HCT116 (cell line): Measurements from ENCODE around the gene OR5H14. TPM values are rescaled to one million over a fixed set of nuclear protein-coding genes. Genes with fewer than 3 reads are reported as not detected.
A peak's percentile ranks its signal among the peaks of the same experiment; 100 is the strongest.

ENCODE experiments used
- ATAC-seq: fragments of 200-7000 bp; cut with Tn5 transposase; 2 replicates; pipeline ENCODE4 v1.9.1; 2020; ENCODE audit warnings: mild to moderate bottlenecking, moderate library complexity
- Bru-seq: library from RNA; stranded (reverse); fragments of 400-500 nt; gene quantifications from one replicate; lab custom pipeline; 2021; lab: Mats Ljungman, UMichigan
- BruChase-seq, 2 experiments: library from RNA; stranded (reverse); fragments of 400-500 nt; gene quantifications; one replicate each; lab custom pipeline; 2021; lab: Mats Ljungman, UMichigan
- BruUV-seq: library from RNA; stranded (reverse); fragments of 400-500 nt; replicated peaks from 2 replicates; lab custom pipeline; 2021; lab: Mats Ljungman, UMichigan
- CTCF ChIA-PET: fragments of 300-600 bp; sonication (Branson Sonifier 250); formaldehyde crosslinking; loops from one replicate; lab custom pipeline; 2021; ENCODE audit warnings: antibody characterized with exemption; lab: Charles Lee
- POLR2A ChIA-PET: fragments of 300-600, 350-600 bp; sonication (Branson Sonifier 250); formaldehyde crosslinking; loops from one replicate; lab custom pipeline; 2021; ENCODE audit warnings: antibody characterized with exemption; lab: Charles Lee
- RAD21 ChIA-PET, 2 experiments: fragments of 300-600 bp; sonication (Branson Sonifier 250); formaldehyde crosslinking; loops; one replicate each; lab custom pipeline; 2023; ENCODE audit warnings: low total read pairs in 2 of 2; ENCODE audit not compliant: uncharacterized antibody in 2 of 2, unreplicated experiment in 2 of 2, low non-redundant PET in 1 of 2; lab: Charles Lee
- DNase-seq: peaks from one replicate; pipeline ENCODE4 v3.0.0-alpha.2; 2010; ENCODE audit warnings: low read depth, low spot score
- H2AFZ ChIP-seq: fragments of 200-600 bp; shearing (Covaris generic), sonication (generic); 2 replicates; pipeline ENCODE4 v1.6.1; 2017; ENCODE audit warnings: low read depth, mixed run types, mixed read lengths, antibody characterized with exemption, low read length; ENCODE audit not compliant: poor library complexity, severe bottlenecking
- H3K27ac ChIP-seq: 2 replicates; pipeline ENCODE4 v1.5.1; 2012; ENCODE audit warnings: low read depth, low read length
- H3K27me3 ChIP-seq: fragments of 200-600 bp; sonication (generic); 2 replicates; pipeline ENCODE4 v1.6.1; 2016; ENCODE audit warnings: mixed run types, low read length, mixed read lengths; ENCODE audit not compliant: insufficient read depth
- H3K36me3 ChIP-seq, 2 experiments: fragments of 200-500 bp in 1 of 2; fragments of 200-600 bp in 1 of 2; sonication (Bioruptor generic) in 1 of 2; sonication (generic) in 1 of 2; 2 replicates each; pipeline versions ENCODE4 v1.5.1 to v1.6.1; 2014 to 2016; ENCODE audit warnings: low read length in 2 of 2, inconsistent platforms in 1 of 2, mixed read lengths in 1 of 2, mixed run types in 1 of 2; ENCODE audit not compliant: insufficient read depth in 2 of 2, control insufficient read depth in 1 of 2
- H3K4me1 ChIP-seq, 2 experiments: fragments of 200-600 bp in 1 of 2; sonication (generic) in 1 of 2; 2 replicates each; pipeline versions ENCODE4 v1.5.1 to v1.6.1; 2012 to 2017; ENCODE audit warnings: low read length in 2 of 2, inconsistent platforms in 1 of 2, mild to moderate bottlenecking in 1 of 2, mixed read lengths in 1 of 2, mixed run types in 1 of 2, moderate library complexity in 1 of 2; ENCODE audit not compliant: insufficient read depth in 2 of 2, control insufficient read depth in 1 of 2
- H3K4me2 ChIP-seq: fragments of 200-600 bp; sonication (generic); 2 replicates; pipeline ENCODE4 v1.6.1; 2017; ENCODE audit warnings: mixed run types, low read length, mixed read lengths
- H3K4me3 ChIP-seq, 2 experiments: fragments of 200-600 bp in 1 of 2; sonication (generic) in 1 of 2; replicated peaks in 1 of 2; 2 replicates each; pipeline ENCODE4 v1.5.1; 2011 to 2016; ENCODE audit warnings: low read length in 2 of 2, control low read depth in 1 of 2, low read depth in 1 of 2, mild to moderate bottlenecking in 1 of 2, mixed read lengths in 1 of 2, mixed run types in 1 of 2
- H3K79me2 ChIP-seq: fragments of 200-600 bp; sonication (generic); 2 replicates; pipeline ENCODE4 v1.6.1; 2017; ENCODE audit warnings: mild to moderate bottlenecking, mixed run types, low read length, moderate library complexity, mixed read lengths; ENCODE audit not compliant: insufficient read depth
- H3K9ac ChIP-seq: fragments of 200-600 bp; sonication (generic); 2 replicates; pipeline ENCODE4 v1.6.1; 2016; ENCODE audit warnings: low read length, mixed read lengths
- H3K9me2 ChIP-seq: fragments of 200-600 bp; sonication (generic), shearing (Covaris generic); 2 replicates; pipeline ENCODE4 v1.6.1; 2017; ENCODE audit warnings: mixed run types, mild to moderate bottlenecking, moderate library complexity; ENCODE audit not compliant: insufficient read depth
- H3K9me3 ChIP-seq, 2 experiments: fragments of 200-500 bp in 1 of 2; fragments of 200-600 bp in 1 of 2; sonication (Bioruptor generic) in 1 of 2; sonication (generic) in 1 of 2; 2 replicates each; pipeline ENCODE4 v1.6.1; 2014 to 2017; ENCODE audit warnings: low read length in 2 of 2, mixed read lengths in 2 of 2, inconsistent platforms in 1 of 2, low read depth in 1 of 2, mild to moderate bottlenecking in 1 of 2, mixed run types in 1 of 2, moderate library complexity in 1 of 2; ENCODE audit not compliant: control insufficient read depth in 1 of 2, insufficient read depth in 1 of 2
- H4K20me1 ChIP-seq: fragments of 200-600 bp; sonication (generic), shearing (Covaris generic); 2 replicates; pipeline ENCODE4 v1.6.1; 2017; ENCODE audit warnings: mixed run types, mild to moderate bottlenecking, moderate library complexity; ENCODE audit not compliant: insufficient read depth
- CBX3 ChIP-seq: IDR thresholded peaks from 2 replicates; pipeline ENCODE4 v1.6.1; 2012; ENCODE audit warnings: low read depth
- CEBPB ChIP-seq: IDR thresholded peaks from 2 replicates; pipeline ENCODE4 v1.6.1; 2012; ENCODE audit warnings: low read depth
- EGR1 ChIP-seq: IDR thresholded peaks from 2 replicates; pipeline ENCODE4 v1.6.1; 2012; ENCODE audit warnings: low read depth
- ELF1 ChIP-seq: IDR thresholded peaks from 2 replicates; pipeline ENCODE4 v1.6.1; 2012; ENCODE audit warnings: low read depth, borderline replicate concordance
- EZH2 ChIP-seq: fragments of 200-600 bp; sonication (generic); IDR thresholded peaks from 2 replicates; pipeline ENCODE4 v1.6.1; 2017; ENCODE audit warnings: antibody characterized with exemption, mixed run types
- EZH2phosphoT487 ChIP-seq: fragments of 200-600 bp; IDR thresholded peaks from 2 replicates; pipeline ENCODE4 v1.6.1; 2018; ENCODE audit warnings: antibody characterized with exemption, borderline replicate concordance
- FOSL1 ChIP-seq: IDR thresholded peaks from 2 replicates; pipeline ENCODE4 v1.6.1; 2012; ENCODE audit warnings: low read depth
- JUND ChIP-seq: IDR thresholded peaks from 2 replicates; pipeline ENCODE4 v1.6.1; 2012
- POLR2A ChIP-seq: IDR thresholded peaks from 2 replicates; pipeline ENCODE4 v1.7.0; 2011; ENCODE audit warnings: borderline replicate concordance; ENCODE audit not compliant: insufficient read depth, insufficient read length; ENCODE audit errors: extremely low read depth
- POLR2AphosphoS5 ChIP-seq: IDR thresholded peaks from 2 replicates; pipeline ENCODE4 v1.6.1; 2011; ENCODE audit warnings: mild to moderate bottlenecking, low read depth, low read length, moderate library complexity
- RAD21 ChIP-seq: IDR thresholded peaks from 2 replicates; pipeline ENCODE4 v1.6.1; 2012; ENCODE audit warnings: low read depth, mild to moderate bottlenecking
- SIN3A ChIP-seq: IDR thresholded peaks from 2 replicates; pipeline ENCODE4 v1.6.1; 2012; ENCODE audit warnings: low read depth
- SP1 ChIP-seq: IDR thresholded peaks from 2 replicates; pipeline ENCODE4 v1.6.1; 2012; ENCODE audit warnings: low read depth
- SRF ChIP-seq: IDR thresholded peaks from 2 replicates; pipeline ENCODE4 v1.6.1; 2012; ENCODE audit warnings: low read depth
- TCF7L2 ChIP-seq: IDR thresholded peaks from 2 replicates; pipeline ENCODE4 v1.7.0; 2011; ENCODE audit warnings: borderline replicate concordance, inconsistent platforms; ENCODE audit not compliant: insufficient read depth, insufficient read length; ENCODE audit errors: extremely low read depth
- YY1 ChIP-seq: IDR thresholded peaks from 2 replicates; pipeline ENCODE4 v1.6.1; 2011; ENCODE audit warnings: low read length, low read depth, moderate library complexity, mild to moderate bottlenecking; ENCODE audit not compliant: insufficient replicate concordance; ENCODE audit errors: extremely low read depth
- intact Hi-C: fragments of 100-400 bp; cut with micrococcal nuclease; formaldehyde crosslinking; loops from 2 replicates; pipeline ENCODE4 v1.10.0; 2022
- long read RNA-seq: library from polyadenylated mRNA; unstranded; transcript quantifications from one replicate; pipeline ENCODE4 v2.0.0, GENCODE V29; 2021; ENCODE audit not compliant: unreplicated experiment
- polyA plus RNA-seq: library from polyadenylated mRNA; unstranded; fragments of >200 nt; gene quantifications from 2 replicates; pipeline ENCODE4 v1.2.1, GENCODE V29; 2012; ENCODE audit warnings: missing spikeins
- total RNA-seq: library from RNA; stranded (reverse); gene quantifications from one replicate; pipeline ENCODE4 v1.2.1, GENCODE V29; 2021; ENCODE audit not compliant: unreplicated experiment
- TF ChIP-seq, protein P1 (sequence below): IDR thresholded peaks from 2 replicates; pipeline ENCODE4 v1.6.1; 2011; ENCODE audit warnings: mild to moderate bottlenecking, low read length, moderate library complexity; ENCODE audit not compliant: insufficient replicate concordance; ENCODE audit errors: extremely low read depth
- TF ChIP-seq, protein P2 (sequence below), 3 experiments: fragments of 200-600 bp in 1 of 3; sonication (generic) in 1 of 3; IDR thresholded peaks in 2 of 3; conservative IDR thresholded peaks in 1 of 3; 2 replicates each; pipeline ENCODE4 v1.5.1; 2012 to 2017; ENCODE audit warnings: low read depth in 2 of 3, low read length in 2 of 3, antibody characterized with exemption in 1 of 3, borderline replicate concordance in 1 of 3, control low read depth in 1 of 3, mild to moderate bottlenecking in 1 of 3, mixed read lengths in 1 of 3, mixed run types in 1 of 3, moderate library complexity in 1 of 3; ENCODE audit not compliant: insufficient read depth in 1 of 3
- TF ChIP-seq, protein P3 (sequence below): IDR thresholded peaks from 2 replicates; pipeline ENCODE4 v1.6.1; 2012; ENCODE audit warnings: low read depth

The OR5H14 gene
- total RNA-seq (not detected), Bru-seq, nascent RNA (percentile 8 among the genes with signal in this experiment), BruChase-seq, experiment 1, labeled RNA remaining after a 6-hour chase (not detected), BruChase-seq, experiment 2, labeled RNA remaining after a 2-hour chase (not detected)
- not detected in 2 replicates for polyA plus RNA-seq
- long read RNA-seq = 0 reads

DNA sequence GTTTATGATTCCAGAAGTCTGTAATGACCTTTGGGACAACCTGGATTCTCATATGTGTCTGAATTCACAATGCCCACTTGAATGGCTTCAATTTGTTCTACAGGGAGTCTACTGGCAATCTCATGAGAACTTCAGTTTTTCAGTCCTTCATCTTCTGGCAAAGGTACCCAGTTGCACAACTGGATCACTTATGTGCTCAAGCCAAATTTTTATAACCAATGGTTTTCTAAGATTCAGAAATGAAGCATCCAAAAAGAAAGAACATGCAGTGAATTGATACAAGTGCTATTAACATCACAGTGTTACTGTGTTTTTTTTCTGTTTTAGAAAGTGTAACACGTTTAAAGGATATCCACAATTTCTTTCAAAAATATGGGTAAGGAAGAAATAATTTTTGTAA, at the start of gene OR5H14:
OR5H14 (plus strand) TSS at position 301 of the 400 bp plus-strand sequence. CDS start 1,907 bp downstream, outside the sequence.
- ATAC-seq (no peak), DNase-seq (no peak)
- RAD21 ChIA-PET = no interaction called here
- H3K4me1 ChIP-seq = peaks cover 0 to 12% of the 10 kb centered on the region in 2 experiments; a peak in 2 of 4 replicates
- CTCF ChIA-PET = no interaction called here
- H3K27ac ChIP-seq = no peak within 1 kb of the TSS
- no peaks in the 10 kb centered on the region for H4K20me1 ChIP-seq
- no peaks in the 10 kb centered on the region for H3K9me3 ChIP-seq
- POLR2A ChIA-PET = no interaction called here
- no peak within 1 kb of the TSS for H3K4me2 ChIP-seq
- H3K9me2 ChIP-seq = no peaks in the 10 kb centered on the region
- H3K27me3 ChIP-seq = no peaks in the 10 kb centered on the region
- no peaks in the 10 kb centered on the region for H3K36me3 ChIP-seq
- no peak within 1 kb of the TSS for H3K4me3 ChIP-seq
- no peak within 1 kb of the TSS for H2AFZ ChIP-seq
- H3K9ac ChIP-seq = no peak within 1 kb of the TSS
- H3K79me2 ChIP-seq = no peaks in the 10 kb centered on the region
- no TSS peak for BruUV-seq
- intact Hi-C loops = no loop called here
- TF ChIP-seq YY1 = no peak
- TF ChIP-seq FOSL1 = no peak
- TF ChIP-seq SRF = no peak
- no peak for TF ChIP-seq SP1
- TF ChIP-seq, protein P1, sequence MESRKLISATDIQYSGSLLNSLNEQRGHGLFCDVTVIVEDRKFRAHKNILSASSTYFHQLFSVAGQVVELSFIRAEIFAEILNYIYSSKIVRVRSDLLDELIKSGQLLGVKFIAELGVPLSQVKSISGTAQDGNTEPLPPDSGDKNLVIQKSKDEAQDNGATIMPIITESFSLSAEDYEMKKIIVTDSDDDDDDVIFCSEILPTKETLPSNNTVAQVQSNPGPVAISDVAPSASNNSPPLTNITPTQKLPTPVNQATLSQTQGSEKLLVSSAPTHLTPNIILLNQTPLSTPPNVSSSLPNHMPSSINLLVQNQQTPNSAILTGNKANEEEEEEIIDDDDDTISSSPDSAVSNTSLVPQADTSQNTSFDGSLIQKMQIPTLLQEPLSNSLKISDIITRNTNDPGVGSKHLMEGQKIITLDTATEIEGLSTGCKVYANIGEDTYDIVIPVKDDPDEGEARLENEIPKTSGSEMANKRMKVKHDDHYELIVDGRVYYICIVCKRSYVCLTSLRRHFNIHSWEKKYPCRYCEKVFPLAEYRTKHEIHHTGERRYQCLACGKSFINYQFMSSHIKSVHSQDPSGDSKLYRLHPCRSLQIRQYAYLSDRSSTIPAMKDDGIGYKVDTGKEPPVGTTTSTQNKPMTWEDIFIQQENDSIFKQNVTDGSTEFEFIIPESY = no peak
- no peak for TF ChIP-seq RAD21
- no peak for TF ChIP-seq JUND
- TF ChIP-seq EZH2phosphoT487 = no peak
- TF ChIP-seq, protein P2, sequence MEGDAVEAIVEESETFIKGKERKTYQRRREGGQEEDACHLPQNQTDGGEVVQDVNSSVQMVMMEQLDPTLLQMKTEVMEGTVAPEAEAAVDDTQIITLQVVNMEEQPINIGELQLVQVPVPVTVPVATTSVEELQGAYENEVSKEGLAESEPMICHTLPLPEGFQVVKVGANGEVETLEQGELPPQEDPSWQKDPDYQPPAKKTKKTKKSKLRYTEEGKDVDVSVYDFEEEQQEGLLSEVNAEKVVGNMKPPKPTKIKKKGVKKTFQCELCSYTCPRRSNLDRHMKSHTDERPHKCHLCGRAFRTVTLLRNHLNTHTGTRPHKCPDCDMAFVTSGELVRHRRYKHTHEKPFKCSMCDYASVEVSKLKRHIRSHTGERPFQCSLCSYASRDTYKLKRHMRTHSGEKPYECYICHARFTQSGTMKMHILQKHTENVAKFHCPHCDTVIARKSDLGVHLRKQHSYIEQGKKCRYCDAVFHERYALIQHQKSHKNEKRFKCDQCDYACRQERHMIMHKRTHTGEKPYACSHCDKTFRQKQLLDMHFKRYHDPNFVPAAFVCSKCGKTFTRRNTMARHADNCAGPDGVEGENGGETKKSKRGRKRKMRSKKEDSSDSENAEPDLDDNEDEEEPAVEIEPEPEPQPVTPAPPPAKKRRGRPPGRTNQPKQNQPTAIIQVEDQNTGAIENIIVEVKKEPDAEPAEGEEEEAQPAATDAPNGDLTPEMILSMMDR (IDR thresholded peaks at IDR 0.05 in 2 of 3, conservative IDR thresholded peaks at IDR 0.05 in 1 of 3; ENCODE audit: borderline replicate concordance in 1 of 3, insufficient read depth in 1 of 3, low read depth in 2 of 3, low read length in 2 of 3) = no peak
- TF ChIP-seq POLR2A = no peak
- TF ChIP-seq CBX3 = no peak
- no peak for TF ChIP-seq EZH2
- TF ChIP-seq CEBPB = no peak
- TF ChIP-seq TCF7L2 = no peak
- TF ChIP-seq SIN3A = no peak
- TF ChIP-seq ELF1 = no peak
- no peak for TF ChIP-seq EGR1
- TF ChIP-seq POLR2AphosphoS5 = no peak
- TF ChIP-seq, protein P3, sequence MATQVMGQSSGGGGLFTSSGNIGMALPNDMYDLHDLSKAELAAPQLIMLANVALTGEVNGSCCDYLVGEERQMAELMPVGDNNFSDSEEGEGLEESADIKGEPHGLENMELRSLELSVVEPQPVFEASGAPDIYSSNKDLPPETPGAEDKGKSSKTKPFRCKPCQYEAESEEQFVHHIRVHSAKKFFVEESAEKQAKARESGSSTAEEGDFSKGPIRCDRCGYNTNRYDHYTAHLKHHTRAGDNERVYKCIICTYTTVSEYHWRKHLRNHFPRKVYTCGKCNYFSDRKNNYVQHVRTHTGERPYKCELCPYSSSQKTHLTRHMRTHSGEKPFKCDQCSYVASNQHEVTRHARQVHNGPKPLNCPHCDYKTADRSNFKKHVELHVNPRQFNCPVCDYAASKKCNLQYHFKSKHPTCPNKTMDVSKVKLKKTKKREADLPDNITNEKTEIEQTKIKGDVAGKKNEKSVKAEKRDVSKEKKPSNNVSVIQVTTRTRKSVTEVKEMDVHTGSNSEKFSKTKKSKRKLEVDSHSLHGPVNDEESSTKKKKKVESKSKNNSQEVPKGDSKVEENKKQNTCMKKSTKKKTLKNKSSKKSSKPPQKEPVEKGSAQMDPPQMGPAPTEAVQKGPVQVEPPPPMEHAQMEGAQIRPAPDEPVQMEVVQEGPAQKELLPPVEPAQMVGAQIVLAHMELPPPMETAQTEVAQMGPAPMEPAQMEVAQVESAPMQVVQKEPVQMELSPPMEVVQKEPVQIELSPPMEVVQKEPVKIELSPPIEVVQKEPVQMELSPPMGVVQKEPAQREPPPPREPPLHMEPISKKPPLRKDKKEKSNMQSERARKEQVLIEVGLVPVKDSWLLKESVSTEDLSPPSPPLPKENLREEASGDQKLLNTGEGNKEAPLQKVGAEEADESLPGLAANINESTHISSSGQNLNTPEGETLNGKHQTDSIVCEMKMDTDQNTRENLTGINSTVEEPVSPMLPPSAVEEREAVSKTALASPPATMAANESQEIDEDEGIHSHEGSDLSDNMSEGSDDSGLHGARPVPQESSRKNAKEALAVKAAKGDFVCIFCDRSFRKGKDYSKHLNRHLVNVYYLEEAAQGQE = no peak
